Lung (tissue), 12 donors: ENCODE data around the gene GIT2. TPM values are rescaled to one million over a fixed set of nuclear protein-coding genes. Genes with fewer than 3 reads are reported as not detected.

Source experiments
- ATAC-seq: fragments of 200-7000 bp; cut with Tn5 transposase; one replicate; pipeline ENCODE4 v1.9.1; 2020; ENCODE audit warnings: moderate number of reproducible peaks; ENCODE audit not compliant: insufficient read depth, low FRiP score
- DNase-seq, 3 donors: peaks; one replicate each; pipeline ENCODE4 v3.0.0-alpha.2; 2013 to 2017
- H3K27ac ChIP-seq, 2 donors: one replicate each; pipeline ENCODE4 v1.5.1; 2013; ENCODE audit warnings: mild to moderate bottlenecking in 2 of 2, moderate library complexity in 2 of 2, control low read depth in 1 of 2, inconsistent platforms in 1 of 2, low read depth in 1 of 2, low read length in 1 of 2
- H3K27me3 ChIP-seq, 3 donors: one replicate each; pipeline ENCODE4 v1.5.1; 2013; ENCODE audit warnings: low read length in 2 of 3; ENCODE audit not compliant: control insufficient read depth in 3 of 3, insufficient read depth in 3 of 3
- H3K36me3 ChIP-seq, 4 donors: one replicate each; pipeline ENCODE4 v1.5.1; 2013; ENCODE audit warnings: low read length in 4 of 4, mild to moderate bottlenecking in 1 of 4, moderate library complexity in 1 of 4; ENCODE audit not compliant: control insufficient read depth in 4 of 4, insufficient read depth in 4 of 4
- H3K4me1 ChIP-seq, 5 donors: one replicate each; pipeline ENCODE4 v1.5.1; 2013; ENCODE audit warnings: low read length in 5 of 5, mild to moderate bottlenecking in 2 of 5, moderate library complexity in 1 of 5; ENCODE audit not compliant: control insufficient read depth in 5 of 5, insufficient read depth in 5 of 5
- H3K4me3 ChIP-seq: one replicate; pipeline ENCODE4 v1.5.1; 2013; ENCODE audit warnings: mild to moderate bottlenecking, control low read depth, moderate library complexity
- H3K9ac ChIP-seq, 2 donors: one replicate each; pipeline ENCODE4 v1.5.1; 2013; ENCODE audit warnings: low read length in 2 of 2, control low read depth in 1 of 2; ENCODE audit not compliant: insufficient read depth in 1 of 2
- H3K9me3 ChIP-seq, 4 donors: one replicate each; pipeline ENCODE4 v1.5.1; 2013; ENCODE audit warnings: low read length in 3 of 4, mild to moderate bottlenecking in 1 of 4, moderate library complexity in 1 of 4; ENCODE audit not compliant: control insufficient read depth in 4 of 4, insufficient read depth in 3 of 4
- CTCF ChIP-seq: IDR thresholded peaks from 2 replicates; pipeline ENCODE4 v1.5.1; 2012; ENCODE audit warnings: mild to moderate bottlenecking; ENCODE audit errors: control extremely low read depth, extremely low read depth
- WGBS, 2 donors: extraction: QIAGEN DNeasy Blood & Tissue Kit; methylation state at CpG; one replicate each; pipeline ENCODE4 v1.1.7; 2013; 5-methylcytosine and 5-hydroxymethylcytosine counted together
- polyA plus RNA-seq, 2 donors: library from polyadenylated mRNA; stranded (reverse); fragments of 200-250 nt; gene quantifications; one replicate each; pipeline ENCODE4 v1.2.1, GENCODE V29; 2013
- total RNA-seq, 2 donors: library from RNA; depleted of rRNA in 1 of 2; stranded (reverse); fragments of >200 nt in 1 of 2; gene quantifications; one replicate each; pipeline ENCODE4 v1.2.1, GENCODE V29; 2014 to 2021
- donor health status: control.
- donor health status: control.
- donor health status: Bipolar disorder and iron deficiency.
- donor health status: healthy.
- donor health status: DM: yes; HTN: yes; CAD: no.

Gene GIT2
- total and polyA plus RNA-seq, 4 donors = 13.5 to 75.8 (median 40.1) TPM

DNA sequence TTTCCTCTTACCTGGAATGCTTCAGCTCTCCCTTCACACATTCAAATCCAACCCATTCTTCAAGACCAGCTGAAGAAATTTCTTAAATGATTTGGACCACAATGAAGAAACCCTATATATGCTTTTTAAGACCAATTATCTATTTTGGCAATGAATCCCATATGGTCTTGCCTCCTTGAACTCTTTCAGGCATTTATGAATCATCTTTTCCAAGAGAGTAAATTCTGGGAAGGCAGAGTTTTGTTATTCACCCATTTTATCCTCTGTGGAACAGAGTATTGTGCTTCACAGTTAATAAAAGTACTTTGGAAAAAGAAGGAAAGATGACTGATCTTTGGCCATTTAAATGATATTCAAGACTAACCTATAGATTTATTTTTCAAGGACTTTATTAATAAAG lies 14.0 kb downstream of the GIT2 start:
- TF ChIP-seq CTCF = no peak
- no peak for DNase-seq

DNA sequence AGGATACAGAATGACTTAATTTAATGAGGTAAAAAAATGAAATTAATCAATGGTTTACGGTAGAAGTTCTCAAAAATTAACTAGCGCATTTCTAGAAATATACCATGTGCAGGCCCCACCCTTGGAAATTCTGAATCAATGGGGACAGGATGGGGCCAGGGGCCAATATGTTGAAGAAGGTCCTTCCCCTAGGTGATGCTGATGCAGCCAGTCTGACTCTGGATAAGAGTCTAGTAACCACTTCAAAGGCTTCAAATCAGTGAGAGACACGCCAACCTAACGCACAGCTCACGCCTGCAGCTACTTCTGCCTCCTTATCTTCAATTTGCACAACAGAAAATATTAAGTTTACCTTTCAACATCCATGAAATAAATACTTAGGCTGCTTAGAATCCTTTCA lies 14.9 kb downstream of the GIT2 start:
- no peak for TF ChIP-seq CTCF
- H3K27ac ChIP-seq = no peak overlapping the region
- H3K4me3 ChIP-seq = no peak overlapping the region
- 92 to 96% methylated on average over 5 of the region's 5 CpGs for WGBS, 2 donors
- H3K27me3 ChIP-seq = no peaks in the 10 kb centered on the region
- H3K36me3 ChIP-seq = peaks cover 27 to 54% (median 41%) of the 10 kb centered on the region in 4 donors
- no peak for ATAC-seq
- peaks cover 0 to 4% (median 0%) of the 10 kb centered on the region in 4 donors for H3K9me3 ChIP-seq
- H3K9ac ChIP-seq = no peak overlapping the region
- no peak for DNase-seq
- H3K4me1 ChIP-seq = no peaks in the 10 kb centered on the region

More for the DNA sequence above, 14.0 kb downstream of the GIT2 start:
- Histone ChIP-seq H3K4me1 (no peaks in the 10 kb centered on the region), H3K9ac (no peak overlapping the region), H3K4me3 (no peak overlapping the region), H3K36me3 (peaks cover 25 to 54% (median 39%) of the 10 kb centered on the region in 4 donors), H3K27ac (no peak overlapping the region), H3K27me3 (no peaks in the 10 kb centered on the region), H3K9me3 (peaks cover 0 to 4% (median 0%) of the 10 kb centered on the region in 4 donors)
- ATAC-seq = no peak

DNA sequence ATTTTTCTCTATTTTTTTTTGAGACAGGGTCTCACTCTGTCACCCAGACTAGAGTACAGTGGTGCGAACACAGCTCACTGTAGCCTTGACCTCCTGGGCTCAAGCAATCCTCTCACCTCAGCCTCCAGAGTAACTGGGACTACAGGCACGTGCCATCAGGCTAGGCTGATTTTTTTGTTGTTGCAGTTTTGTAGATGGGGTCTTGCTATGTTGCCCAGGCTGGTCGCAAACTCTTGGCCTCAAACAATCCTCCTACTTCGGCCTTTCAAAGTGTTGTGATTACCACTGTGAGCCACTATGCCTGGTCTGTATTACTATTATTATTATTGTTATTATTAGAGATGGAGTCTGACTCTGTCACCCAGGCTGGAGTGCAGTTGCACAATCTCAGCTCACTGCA lies 23.3 kb downstream of the GIT2 start:
- 95 to 100% methylated on average over 4 of the region's 4 CpGs for WGBS, 2 donors
- no peaks in the 10 kb centered on the region for H3K4me1 ChIP-seq
- no peak overlapping the region for H3K27ac ChIP-seq
- H3K4me3 ChIP-seq = no peak overlapping the region
- H3K27me3 ChIP-seq = no peaks in the 10 kb centered on the region
- ATAC-seq (no peak), DNase-seq (no peak)
- H3K36me3 ChIP-seq = peaks cover 12 to 33% (median 19%) of the 10 kb centered on the region in 4 donors
- H3K9ac ChIP-seq = no peak overlapping the region
- H3K9me3 ChIP-seq = no peaks in the 10 kb centered on the region
- TF ChIP-seq CTCF = no peak

DNA sequence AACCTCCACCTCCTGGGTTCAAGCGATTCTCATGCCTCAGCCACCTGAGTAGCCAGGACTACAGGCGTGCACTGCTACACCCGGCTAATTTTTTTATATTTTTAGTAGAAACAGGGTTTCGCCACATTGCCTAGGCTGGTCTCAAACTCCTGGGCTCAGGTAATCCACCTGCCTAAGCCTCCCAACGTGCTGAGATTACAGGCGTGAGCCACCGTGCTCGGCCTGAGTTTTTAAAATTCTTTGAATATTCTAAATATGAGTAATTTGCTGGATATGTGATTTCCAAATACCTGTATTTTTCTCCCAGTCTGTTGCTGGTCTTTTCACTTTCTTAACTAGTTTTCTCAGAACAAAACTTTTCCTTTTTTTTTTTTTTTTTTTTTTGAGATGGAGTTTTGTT lies 27.4 kb downstream of the GIT2 start:
- TF ChIP-seq CTCF = no peak
- no peaks in the 10 kb centered on the region for H3K9me3 ChIP-seq
- no peak overlapping the region for H3K4me3 ChIP-seq
- peaks cover 0 to 2% (median 0%) of the 10 kb centered on the region in 5 donors for H3K4me1 ChIP-seq
- peaks cover 10 to 28% (median 22%) of the 10 kb centered on the region in 4 donors for H3K36me3 ChIP-seq
- DNase-seq (no peak), ATAC-seq (no peak)
- WGBS, 2 donors = 96 to 97% methylated on average over 8 of the region's 8 CpGs
- H3K9ac ChIP-seq = no peak overlapping the region
- no peaks in the 10 kb centered on the region for H3K27me3 ChIP-seq
- no peak overlapping the region for H3K27ac ChIP-seq
